Inflammatory macrophage treated with lipopolysaccharide for 1 hour (primary cell): ENCODE results near the gene GRM7.

ENCODE experiments used
- DNase-seq, 2 donors: peaks; one replicate each; pipeline ENCODE4 v3.0.0-alpha.2; 2020 to 2022

GRM7 gene

DNA sequence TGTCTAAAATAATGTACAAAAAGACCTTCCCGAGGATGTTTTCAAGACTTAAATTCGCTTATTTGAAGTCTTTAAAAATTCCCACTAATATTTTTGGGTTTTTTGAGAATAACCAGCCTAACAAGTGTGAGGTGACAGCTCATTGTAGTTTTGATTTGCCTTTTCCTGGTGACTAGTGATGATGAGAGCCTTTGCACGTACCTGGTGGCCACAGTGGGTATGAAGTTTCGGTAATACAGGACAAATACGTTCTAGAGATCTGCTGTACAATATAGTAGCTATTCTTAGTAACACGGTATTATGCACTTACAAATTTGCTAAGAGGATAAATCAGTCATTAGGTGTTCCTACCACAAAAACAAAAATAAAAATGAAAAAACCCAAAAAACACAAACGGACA, 124.9 kb downstream of the GRM7 start:
- no peak for DNase-seq

DNA sequence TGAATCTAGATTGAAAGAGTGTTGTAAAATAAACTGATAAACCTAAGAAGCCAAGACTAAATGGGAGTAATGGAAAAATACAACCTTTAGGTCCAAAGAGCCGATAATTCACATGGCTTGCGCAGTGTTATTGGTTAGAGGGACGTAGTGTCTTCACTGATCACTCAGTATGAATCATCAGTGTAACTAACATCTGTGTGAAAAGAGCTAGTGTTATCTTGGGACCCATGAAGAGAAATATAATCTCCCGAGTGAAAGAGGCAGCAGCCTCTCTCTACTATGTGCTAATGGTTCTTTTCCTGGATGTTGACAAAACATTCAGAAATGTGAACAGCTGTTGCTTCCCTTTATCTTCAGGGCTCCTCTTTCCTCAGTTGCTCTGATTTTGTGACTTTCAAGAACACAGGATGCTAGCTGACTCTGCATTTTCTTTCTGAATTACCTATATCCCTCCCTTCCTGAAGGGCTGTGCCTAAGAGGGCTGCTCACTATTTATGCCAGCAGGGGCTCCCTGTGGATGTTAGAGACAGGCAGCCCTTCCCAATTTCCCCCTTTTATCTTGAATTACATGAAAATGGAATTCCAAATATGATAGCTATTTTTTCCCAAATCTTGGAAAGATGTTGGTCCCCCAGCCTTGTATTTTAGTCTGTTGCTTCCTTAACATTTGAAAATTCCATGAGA, 128.8 kb downstream of the GRM7 start:
- no peak for DNase-seq

DNA sequence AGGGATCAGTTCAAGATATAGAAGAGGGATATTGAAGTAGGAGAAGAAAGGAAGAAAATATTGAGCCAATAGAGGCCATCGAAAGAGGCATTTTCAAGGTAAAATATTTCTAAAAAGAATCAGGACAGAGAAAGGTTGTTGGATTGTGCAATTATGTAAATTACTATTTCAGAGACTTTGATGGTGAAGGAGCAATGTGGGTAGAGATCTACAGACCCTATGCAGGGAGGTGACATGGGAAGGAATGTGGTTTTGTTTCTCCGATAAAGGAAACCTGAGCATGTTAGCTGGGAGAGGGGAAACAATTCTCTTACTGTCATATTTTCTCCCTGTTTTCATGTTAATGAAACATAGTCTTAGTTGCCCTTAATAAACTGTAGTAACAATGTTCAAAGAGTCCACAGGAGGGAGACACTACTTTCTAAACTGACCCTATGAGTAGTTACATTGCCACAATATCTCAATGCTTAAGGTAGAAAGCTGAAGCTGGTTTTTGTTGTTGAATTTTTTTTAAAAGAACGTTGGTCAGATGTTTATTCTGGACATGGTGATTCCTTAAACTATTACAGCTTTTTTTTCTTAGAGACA, 133.3 kb downstream of the GRM7 start:
- DNase-seq: no peak

DNA sequence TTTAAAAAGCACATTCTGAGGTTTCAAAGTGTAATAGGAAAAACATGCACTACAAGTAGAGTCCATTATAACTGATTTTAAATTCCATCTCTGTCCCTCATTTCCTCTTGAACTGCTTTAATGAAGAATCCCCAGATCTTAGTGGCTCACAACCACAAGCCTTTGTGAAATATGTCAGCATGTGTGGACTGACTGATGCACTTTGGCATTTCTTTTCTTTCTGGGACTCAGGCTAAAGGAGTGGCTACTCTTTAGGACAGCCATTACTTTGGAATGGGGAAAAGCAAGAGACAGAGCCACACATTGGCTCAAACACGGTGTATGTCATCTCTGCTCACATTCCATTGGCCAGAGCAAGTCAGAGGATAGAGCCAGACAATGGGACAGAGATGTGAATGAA, 139.6 kb downstream of the GRM7 start:
- DNase-seq: no peak

DNA sequence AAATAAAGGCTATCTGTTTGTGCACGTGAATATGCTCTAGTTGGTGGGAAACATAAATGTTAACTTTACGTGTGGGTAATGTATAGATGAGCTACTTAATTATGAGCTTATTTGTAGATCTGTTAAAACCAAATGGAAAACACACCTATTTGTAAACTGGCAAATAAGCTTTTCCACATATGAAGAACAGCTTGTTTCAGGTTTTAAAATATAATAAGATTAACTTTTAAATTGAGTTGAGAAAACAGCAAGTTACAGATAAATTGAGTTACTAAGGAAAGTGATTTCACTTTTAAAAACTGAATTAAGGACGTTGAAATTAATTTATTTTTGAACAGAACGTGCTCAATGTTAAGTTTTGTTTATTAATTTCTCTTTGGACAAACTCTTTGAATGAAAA, 140.5 kb downstream of the GRM7 start:
- DNase-seq: no peak

DNA sequence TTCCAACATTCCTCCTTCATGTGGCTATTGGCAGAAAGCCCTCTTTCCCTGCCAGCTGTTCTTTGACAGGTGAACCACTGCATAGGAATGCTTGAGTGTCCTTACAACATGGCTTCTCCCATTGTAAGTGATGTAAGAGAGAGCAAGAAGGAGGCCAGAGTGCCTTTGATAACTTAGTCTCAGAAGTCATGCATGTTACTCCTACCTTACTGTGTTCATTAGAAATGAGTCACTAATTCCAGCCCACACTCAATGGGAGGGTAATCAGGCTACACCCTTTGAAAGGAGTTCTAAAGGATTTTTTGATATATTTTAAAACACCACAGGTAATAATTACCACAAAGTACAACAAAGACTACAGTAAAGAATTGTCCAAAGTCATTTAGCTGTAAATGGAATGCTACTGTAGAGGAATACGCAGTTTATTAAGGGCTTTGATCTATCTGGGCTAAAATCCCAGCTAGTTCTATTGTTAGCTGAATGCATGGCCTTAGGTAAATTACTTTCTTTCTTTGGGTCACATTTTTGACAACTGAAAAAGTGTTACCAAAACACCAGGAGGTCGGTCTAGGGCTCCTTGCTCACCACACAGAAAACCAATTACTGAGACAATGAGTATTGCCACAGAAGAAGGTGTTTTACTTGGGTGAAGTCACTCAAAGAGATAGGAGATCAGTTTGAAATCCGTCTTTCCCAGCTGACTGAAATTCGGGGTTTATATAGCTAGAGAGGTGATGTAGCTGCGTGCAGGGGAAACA, 154.9 kb downstream of the GRM7 start:
- DNase-seq: no peak

DNA sequence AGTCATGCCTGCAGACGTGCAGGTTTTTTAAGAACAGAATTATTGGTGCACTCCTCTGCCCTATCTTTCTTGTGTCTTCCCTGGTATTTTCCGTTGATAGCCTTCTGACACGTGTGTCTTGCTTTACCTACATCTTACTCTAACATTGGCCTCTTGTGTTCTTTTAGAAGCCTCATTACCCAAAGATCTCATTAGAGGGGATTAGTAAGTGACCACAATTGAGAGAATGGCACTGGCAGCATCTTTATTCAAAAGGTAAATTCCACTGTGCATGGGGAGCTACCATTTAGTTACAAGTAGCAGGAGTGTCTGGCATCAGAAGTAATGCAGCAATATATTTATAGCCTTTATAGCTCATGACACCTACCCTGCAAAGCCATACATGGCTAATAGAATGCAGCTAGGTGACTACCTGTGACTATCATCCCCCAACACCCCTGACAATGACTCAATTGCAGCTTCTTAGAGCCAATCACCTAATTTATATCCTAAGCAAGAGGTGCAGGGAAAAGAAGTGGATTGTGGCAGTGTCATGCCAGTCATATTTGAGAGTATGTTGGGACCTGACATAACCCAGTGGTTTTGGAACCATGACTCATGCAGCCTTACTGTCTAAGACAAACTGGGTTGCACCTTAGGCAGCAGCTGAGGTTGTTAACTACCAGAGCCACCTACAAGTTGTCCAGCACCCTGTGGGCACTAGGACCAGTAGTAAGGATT, 164.8 kb downstream of the GRM7 start:
- no peak for DNase-seq

DNA sequence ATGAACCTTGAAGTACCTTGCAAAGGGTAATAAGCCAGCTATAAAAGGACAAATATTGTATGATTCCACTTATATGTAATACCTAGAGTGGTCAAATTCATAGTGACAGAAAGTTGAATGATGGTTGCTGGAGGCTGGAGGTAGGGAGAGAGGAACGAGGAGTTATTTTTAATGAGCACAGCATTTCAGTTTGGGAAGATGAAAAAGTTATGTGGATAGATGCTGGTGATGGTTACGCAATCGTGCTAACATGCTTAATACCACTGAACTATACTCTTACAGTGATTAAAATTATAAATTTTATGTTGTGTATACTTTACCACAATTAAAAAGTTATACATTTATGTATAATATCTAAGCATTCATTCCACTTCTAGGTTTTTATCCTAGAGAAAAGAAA, 168.6 kb downstream of the GRM7 start:
- DNase-seq: no peak

DNA sequence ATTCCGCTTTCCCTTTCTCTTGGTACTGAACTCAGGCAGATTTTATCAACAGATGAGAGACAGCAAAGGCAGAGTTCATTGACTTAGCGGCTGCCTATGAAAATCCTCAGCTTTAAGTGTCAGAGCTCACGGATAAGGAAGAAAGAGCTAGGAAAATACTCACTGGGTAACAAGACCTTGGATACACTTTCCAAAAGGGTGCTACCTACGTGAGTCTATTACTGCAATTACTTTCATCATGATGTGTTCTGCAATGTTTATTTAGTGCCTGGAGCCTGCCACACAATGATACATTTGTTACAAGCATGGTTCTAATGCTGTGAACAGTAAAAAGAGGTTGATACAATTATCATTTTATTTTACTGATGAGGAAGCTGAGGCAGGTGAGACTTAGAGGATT, 177.5 kb downstream of the GRM7 start:
- no peak for DNase-seq

DNA sequence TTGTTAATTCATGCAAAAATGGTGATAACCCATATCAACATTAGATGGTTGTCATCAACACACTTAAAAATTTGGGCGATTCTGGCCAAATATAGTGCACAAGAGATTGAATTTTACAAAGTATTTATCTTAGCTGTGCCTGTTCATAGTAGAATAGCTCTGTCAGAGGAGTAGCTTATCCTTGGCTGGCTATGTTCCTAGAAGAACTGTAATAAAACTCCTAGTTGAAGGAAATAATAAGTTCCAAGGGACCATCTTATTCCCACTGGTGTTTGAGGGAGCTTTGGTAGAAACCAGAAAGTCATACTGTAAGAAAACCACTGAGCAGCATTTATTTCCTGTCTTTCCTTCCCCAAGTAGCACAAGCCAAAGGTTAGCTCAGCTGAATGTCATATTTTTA, 201.8 kb downstream of the GRM7 start:
- DNase-seq: no peak

DNA sequence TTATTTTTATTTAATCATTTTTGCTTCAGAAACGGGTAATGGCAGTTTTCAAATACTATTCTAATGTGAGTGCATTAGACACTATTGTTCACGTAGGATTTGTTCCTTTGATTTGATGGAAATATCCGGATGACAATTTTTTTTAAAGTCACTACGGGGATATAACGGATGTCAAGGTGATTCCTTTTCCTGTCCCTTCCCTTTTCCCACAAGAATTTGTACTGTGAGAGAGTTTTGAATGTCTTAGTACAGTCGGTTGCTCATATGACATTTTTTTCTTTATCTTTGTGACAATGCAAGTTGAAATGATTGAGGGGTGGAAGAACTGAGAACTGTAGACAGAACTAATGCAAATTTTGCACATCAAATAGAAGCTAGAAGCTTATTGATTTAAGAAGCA, 209.5 kb downstream of the GRM7 start:
- DNase-seq: no peak

DNA sequence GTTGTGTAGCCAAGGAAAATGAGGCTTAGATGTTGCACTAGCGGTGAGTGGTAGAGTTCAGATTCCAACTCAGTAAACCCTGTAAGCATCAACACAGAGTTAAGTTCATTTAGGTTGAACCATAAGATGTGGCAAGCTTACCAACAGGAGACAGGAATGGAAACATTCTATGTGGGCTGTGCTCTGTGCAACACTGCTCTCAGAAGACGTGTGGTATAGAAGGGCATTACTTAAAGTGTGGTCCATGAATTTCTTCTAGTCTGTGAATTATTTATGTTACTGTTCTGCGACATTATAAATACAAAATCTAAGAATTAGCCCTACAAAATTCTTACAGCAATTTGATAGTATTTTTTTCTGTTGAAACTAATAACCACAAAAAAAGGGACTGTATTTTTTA, 213.3 kb downstream of the GRM7 start:
- no peak for DNase-seq

DNA sequence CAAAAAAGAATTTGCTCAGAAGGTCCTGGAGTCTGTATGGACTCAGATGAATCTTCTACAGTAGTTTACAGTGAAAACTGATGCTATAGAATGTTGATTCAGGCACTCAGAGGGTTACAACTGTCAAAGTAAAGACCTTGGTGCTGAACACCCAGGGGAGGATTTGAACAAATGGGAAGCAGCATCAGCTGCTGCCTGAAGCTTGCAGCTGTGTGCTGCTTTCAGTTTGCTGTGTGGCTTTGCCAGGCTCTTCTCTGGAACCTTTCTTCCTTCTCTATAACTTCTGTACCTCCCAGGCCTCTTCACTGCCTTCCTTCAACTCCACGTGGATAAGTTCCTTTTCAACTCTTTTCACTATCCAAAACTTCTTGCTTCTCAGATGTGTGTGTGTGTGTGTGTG, 214.2 kb downstream of the GRM7 start:
- no peak for DNase-seq

DNA sequence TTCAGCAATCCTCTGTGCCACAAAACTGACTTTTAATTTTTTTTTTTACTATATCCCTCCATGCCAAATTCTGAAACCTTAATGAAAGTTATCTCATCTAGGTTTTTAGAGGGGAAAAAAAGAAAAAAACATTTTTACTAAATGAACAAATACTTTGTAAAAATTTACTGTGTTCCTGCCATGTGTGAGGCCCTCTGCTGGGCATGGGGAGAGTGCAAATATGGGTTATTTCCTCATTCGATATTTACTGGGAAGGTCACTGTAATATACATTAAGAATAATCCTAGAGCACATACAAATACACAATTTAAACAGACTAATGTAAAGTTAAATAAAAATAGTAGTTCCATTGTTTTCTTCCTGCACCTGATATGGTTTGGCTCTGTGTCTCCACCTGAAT, 215.0 kb downstream of the GRM7 start:
- DNase-seq: no peak

DNA sequence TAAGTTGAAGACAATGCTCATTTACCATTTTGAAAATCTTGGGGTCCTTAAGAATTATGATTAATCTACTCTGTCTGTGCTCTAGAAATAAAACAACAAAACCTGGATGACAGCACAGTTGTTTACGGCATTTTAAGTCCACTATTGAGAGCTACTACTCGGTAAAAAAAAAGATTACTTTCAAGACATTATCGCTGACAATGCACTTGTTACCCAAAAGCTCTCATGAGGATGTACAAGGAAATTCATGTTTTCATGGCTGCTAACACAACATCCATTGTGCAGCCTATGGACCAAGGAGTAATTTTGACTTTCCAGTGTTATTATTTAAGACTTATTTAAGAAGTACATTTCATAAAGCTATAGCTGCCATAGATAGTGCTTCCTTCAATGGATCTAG, 221.3 kb downstream of the GRM7 start:
- DNase-seq: no peak

DNA sequence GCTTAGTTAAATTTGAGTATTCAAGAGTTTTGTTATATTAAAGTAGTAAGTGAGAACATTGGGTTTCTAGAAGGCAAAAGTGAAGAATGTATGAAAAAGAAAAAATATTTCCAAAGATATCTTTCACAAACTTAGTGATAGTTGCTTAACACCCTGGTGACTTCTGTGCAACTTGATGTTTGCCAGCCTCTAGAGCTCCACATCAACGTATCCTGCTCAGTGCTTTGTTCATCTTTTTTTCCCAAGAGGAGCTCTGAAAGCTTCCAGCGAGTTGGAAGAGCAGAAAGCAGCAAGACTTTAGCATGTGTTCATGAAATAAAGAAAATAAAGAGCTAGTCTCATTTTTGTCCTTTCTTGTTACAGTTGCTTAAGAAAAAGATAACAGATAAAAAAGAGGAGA, 225.5 kb downstream of the GRM7 start:
- DNase-seq: no peak

DNA sequence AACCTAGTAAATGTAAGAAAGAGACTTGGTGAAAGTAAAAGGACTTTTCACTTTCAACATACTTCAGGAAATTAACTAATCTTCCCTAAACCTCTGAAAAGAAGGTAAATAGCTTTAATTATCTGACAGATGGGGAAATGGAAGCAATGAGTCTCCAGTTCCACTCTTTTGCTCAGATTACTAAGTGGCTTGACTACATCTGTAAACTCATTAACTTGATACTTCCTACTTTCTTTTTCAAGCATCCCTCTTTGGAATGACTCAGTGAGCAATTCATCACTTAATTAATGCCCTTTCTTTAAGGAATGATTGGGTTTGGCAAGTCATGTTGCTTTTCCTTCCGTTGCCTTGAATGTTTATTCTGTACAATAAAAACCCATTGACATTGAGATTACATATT, 234.2 kb downstream of the GRM7 start:
- no peak for DNase-seq

DNA sequence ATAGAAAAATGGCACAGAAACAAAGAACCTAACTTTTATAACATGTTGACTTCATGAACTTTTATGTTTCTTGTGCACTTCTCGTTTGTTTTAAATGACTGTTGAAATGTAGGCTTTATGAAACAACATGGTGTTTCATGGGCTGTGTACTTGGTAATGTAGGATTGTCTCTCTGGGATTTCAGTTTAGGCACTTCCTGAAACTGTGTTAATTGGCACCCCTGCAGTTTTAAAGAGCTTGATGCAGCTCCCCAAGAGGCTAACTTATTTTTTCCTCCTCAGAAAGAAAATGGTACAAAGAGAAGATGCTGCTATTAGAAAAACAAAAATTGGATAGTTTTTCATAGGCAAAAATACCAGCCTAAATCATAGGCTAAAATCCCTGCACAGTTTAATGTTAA, 239.2 kb downstream of the GRM7 start:
- DNase-seq: no peak

DNA sequence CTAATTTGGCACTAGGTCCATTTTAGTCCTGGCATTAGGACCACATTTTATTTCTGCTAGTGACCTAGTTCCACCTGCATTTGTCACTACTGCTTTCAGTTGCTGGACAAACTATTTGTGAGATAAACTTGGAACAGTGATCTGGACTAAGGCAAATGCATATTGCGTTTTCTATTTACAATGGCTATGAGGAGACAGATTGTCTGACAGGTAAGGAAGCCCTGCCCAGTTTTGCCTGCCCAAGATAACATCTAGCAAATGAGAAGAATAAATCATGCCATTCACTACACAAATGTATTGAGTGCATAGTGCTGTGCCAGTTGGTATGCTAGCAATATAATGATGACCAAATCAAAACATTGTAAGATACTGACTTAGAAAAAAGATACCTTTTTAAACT, 245.7 kb downstream of the GRM7 start:
- DNase-seq: no peak

DNA sequence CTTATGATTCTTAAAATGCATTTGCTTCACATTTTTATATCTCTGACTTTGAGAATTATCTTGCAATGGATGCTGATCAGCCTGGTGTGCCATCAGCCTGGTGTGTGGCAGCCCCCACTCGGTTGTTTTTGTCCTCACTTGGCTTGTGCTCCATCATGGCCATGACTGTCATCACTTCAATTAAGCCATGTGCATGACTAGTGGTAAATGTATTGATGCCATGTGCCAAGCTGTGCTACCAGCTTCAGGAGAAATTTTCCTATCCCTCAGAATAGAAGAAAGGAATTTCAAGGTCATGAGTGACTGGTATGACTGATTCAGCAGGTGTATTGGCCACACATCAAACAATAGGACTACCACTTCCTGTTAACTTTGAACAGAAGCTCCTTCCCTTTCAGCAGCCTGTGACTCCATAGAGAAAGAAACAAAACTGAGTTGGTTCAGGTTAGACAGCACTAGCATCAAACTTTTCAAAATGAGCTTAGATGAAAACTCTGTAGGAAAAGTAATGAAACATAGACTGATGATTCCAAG, 251.7 kb downstream of the GRM7 start:
- no peak for DNase-seq

DNA sequence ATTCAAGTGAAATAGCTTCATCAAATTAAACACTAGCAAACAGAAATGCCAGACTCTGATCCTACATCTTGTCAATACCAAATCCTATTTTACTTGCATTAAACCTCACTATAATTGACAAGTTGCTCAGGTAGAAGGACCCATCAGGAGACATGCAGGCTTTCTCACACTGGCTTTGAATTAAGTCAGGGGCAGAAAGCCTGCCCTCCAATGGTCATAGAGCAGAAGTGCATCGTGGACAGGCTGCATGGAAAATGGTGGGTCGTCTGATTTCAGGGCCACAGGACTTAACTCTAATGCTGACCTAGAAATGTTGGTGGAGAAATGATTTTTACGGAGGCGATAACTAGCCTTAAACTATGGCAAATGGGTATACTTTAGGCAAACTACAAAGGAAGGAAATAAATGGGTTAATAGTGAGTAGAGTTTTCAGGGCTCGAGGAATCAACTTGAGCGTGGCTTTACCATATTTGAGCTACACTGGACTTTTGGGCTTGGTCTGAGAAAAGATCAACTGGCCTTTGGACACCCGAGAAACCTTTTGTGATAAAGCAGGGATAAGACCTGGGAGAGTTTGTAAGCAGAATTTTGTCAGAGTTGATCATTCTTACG, 283.9 kb downstream of the GRM7 start:
- no peak for DNase-seq

DNA sequence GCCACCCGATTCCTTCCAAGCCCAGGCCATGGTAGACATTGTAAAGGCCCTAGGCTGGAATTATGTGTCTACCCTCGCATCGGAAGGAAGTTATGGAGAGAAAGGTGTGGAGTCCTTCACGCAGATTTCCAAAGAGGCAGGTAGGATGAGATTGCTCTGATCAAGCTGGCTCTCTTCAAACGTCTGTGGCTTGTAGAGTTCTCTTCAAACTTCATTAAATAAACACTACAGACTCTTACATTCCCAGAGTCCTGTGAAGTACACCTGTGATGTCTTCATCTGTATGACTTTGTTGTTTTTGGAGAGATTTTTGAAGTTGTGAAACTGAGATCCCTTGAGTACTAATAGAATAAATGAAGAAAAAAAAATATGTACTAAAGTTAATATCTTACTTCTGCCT, 285.6 kb downstream of the GRM7 start:
- DNase-seq: no peak

DNA sequence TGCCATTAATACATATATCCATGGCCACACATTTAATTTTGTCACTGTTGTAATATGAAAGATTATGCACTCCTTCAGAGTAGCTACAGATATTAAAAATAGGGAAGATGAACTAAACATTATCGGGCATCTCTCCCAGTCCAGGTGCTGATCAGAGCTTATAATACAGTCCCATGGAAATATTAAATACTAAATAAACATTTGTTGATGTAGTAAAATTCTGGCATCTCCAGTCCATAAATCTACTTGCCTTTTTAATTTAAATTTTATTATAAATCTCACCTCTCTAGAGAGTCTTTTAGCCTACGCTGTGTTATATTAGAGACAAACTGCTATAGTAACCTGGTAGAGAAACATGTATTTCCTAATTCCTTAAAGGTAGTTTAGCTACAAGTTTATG, 297.6 kb downstream of the GRM7 start:
- DNase-seq: no peak
